ENCODE results near the gene CCPG1. TPM values are rescaled to one million over a fixed set of nuclear protein-coding genes. Genes with fewer than 3 reads are reported as not detected.
"Not testable (repeated sequence)": the region's sequence is repeated elsewhere in the genome, so short reads cannot be mapped to it uniquely, and the experiment has no call there.

CCPG1 gene
- 90.6 TPM for total RNA-seq

DNA sequence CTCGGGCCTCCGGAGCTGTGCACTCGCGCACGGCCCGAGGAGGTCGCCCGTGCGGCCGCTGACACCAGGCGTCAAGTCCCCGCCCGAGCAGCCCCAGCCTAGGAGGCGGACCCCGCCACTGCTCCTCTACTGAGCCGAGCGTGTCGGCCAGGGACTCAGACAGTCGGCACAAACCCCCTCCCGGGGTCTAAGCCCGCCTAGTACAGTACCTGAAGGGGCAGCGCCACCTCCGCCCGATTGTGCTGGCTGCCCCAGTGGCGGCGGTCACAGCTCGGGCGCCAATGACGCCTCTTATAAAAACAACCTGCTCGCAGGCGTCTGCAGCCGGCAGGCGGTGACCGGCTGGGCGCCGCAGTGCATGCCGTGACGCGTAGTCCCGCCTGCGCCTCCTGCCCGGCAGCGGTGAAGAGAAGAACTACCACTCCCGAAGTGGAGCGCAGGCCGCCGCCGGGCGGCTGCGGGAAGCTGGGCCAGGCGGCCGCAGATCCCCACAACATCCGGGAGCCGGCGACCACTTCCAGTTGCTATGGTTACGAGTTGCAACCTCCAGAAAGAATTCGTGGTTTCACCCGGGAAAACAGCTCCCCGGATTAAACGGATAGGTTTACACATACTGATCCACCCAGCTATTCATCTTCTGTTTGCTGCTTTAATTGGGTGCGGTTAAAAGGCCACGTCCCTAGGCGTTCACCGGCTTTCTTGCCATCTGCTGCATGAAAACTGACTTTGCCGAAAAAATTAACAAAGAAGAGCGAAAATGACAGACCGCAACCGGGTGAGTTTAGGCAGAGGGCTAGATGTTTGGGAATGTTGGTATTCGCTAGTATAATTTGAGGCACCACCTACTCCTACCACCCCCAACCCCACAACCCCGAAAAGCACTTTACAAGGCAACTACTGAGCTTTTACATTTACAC, at the start of gene CCPG1, which contains the start of gene PIERCE2:
CCPG1 (minus strand) TSS at position 348 of the 917 bp plus-strand sequence. CDS start 18,935 bp downstream, outside the sequence.
PIERCE2 (plus strand) TSS at position 484 of the 917 bp plus-strand sequence; CDS start at position 758, 274 bp downstream.
- ATAC-seq (peak; percentile 99), DNase-seq (ENCODE audit: low spot score) (peak; percentile 93)
- intact Hi-C loops (cut with DNase I) = no loop called here

DNA sequence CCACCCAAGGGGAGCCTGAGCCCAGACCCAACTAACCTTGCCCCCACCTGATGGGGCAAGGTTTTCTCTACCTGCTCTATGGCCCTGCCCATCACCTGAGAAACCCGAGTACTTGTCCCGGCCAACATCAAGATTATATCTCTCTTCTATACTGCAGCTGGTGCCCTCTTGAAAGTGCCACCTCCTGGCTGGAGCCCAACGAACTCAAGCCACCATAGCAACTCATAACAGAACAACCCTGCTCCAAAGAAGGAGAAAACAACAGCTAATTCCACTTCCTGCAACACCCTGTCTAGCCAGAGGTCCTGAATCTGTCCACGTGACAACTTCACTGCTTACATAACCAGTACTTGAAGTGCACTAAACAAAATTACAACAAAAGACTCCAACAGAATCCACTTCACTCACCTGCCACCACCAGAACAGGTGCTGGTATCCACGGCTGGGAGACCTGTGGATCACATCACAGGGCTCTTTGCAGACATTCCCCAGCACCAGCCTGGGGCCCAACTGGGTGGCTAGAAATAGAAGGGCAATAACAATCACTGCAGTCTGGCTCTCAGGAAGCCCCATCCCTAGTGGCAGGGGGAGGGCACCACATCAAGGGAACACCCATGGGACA, 49.4 kb upstream of the CCPG1 start:
- ATAC-seq = no peak
- intact Hi-C loops (cut with DNase I) = no loop called here
- DNase-seq (ENCODE audit: low spot score) = no peak

DNA sequence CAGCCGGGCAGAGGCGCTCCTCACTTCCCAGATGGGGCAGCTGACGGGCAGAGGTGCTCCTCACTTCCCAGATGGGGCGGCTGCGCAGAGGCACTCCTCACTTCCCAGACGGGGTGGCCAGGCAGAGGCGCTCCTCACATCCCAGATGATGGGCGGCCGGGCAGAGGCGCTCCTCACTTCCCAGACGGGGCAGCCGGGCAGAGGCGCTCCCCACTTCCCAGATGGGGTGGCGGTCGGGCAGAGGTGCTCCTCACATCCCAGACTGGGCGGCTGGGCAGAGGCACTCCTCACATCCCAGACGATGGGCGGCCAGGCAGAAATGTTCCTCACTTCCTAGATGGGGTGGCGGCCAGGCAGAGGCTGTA, 38.9 kb upstream of the CCPG1 start:
- ATAC-seq; intact Hi-C loops (cut with DNase I); DNase-seq (ENCODE audit: low spot score): not testable (repeated sequence)

DNA sequence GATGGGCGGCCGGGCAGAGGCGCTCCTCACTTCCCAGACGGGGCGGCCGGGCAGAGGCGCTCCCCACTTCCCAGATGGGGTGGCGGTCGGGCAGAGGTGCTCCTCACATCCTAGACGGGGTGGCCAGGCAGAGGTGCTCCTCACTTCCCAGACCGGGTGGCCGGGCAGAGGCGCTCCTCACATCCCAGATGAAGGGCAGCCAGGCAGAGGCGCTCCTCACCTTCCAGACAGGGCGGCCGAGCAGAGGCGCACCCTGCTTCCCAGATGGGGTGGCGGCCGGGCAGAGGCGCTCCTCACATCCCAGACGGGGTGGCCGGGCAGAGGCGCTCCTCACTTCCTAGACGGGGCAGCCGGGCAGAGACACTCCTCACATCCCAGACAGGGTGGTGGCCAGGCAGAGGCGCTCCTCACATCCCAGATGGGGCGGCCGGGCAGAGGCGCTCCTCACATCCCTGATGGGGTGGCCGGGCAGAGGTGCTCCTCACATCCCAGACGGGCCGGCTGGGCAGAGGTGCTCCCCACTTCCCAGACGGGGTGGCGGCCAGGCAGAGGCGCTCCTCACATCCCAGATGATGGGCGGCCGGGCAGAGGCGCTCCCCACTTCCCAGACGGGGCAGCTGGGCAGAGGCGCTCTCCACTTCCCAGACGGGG, 38.3 kb upstream of the CCPG1 start:
- ATAC-seq; intact Hi-C loops (cut with DNase I); DNase-seq (ENCODE audit: low spot score): not testable (repeated sequence)

GRCh38 chr15:55445936-55446335, 37.8 kb upstream of the CCPG1 start:
- intact Hi-C loops (cut with DNase I) = not testable (repeated sequence)

DNA sequence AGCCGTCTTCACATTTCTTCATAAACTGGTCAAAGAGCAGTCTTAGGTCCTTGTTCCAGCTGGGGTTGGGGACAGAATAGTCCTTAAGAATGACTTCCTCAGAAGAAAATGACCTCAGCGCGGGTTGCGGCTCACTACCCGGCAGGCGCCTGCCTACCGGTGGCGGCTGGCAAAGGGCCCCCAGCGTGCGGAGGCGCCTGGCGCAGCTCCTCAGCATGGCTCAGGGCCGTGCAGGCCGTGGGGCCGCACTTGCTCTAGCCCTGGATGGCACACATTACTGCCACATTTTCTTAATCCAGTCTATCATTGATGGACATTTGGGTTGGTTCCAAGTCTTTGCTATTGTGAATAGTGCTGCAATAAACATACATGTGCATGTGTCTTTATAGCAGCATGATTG, 35.0 kb upstream of the CCPG1 start:
- intact Hi-C loops (cut with DNase I); ATAC-seq; DNase-seq (ENCODE audit: low spot score): not testable (repeated sequence)

More at GRCh38 chr15:55445936-55446335, 37.8 kb upstream of the CCPG1 start:
- ATAC-seq; DNase-seq (ENCODE audit: low spot score): not testable (repeated sequence)

- intact Hi-C loops (cut with DNase I) = no loop called here
- peak; percentile 67 for ATAC-seq
- no peak for DNase-seq (ENCODE audit: low spot score)
These were observed 27.0 kb upstream of the CCPG1 start for GRCh38 chr15:55434989-55435825.

- intact Hi-C loops (cut with DNase I) = loop anchor here (10.0 kb wide), 1 partner anchor 197 kb away; no protein-coding TSS in a partner anchor
- no peak for DNase-seq (ENCODE audit: low spot score)
- no peak for ATAC-seq
These were observed 13.9 kb upstream of the CCPG1 start for GRCh38 chr15:55422089-55422488.

GRCh38 chr15:55420171-55420866, 12.2 kb upstream of the CCPG1 start:
- DNase-seq (ENCODE audit: low spot score) (no peak), ATAC-seq (no peak)
- intact Hi-C loops (cut with DNase I) = loop anchor here (10.0 kb wide), 1 partner anchor 196 kb away; no protein-coding TSS in a partner anchor

- DNase-seq (ENCODE audit: low spot score); ATAC-seq: not testable (repeated sequence)
- intact Hi-C loops (cut with DNase I) = loop anchor here (5.0 kb wide), 1 partner anchor 1040 kb away; no protein-coding TSS in a partner anchor
These were observed 9.5 kb upstream of the CCPG1 start for GRCh38 chr15:55417678-55418077.

DNA sequence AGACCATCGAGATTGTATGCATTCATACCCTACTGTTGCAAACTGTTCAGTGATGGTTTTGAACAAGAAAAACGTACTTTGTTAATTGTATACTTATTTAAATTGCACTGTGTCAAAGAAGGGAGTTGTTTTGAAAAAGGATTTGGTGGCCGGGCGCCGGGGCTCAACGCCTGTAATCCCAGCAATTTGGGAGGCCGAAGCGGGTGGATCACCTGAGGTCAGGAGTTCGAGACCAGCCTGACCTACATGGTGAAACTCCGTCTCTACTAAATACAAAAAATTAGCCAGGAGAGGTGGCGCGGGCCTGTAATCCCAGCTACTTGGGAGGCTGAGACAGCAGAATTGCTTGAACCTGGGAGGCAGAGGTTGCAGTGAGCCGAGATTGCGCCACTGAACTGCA, 817 bp upstream of the CCPG1 start:
- intact Hi-C loops (cut with DNase I); ATAC-seq: not testable (repeated sequence)

GRCh38 chr15:55407498-55408011, 604 bp downstream of the CCPG1 start:
- ATAC-seq (peak; percentile 1), DNase-seq (ENCODE audit: low spot score) (no peak)
- intact Hi-C loops (cut with DNase I) = no loop called here

More for the DNA sequence above, 817 bp upstream of the CCPG1 start:
- not testable (repeated sequence) for DNase-seq (ENCODE audit: low spot score)

DNA sequence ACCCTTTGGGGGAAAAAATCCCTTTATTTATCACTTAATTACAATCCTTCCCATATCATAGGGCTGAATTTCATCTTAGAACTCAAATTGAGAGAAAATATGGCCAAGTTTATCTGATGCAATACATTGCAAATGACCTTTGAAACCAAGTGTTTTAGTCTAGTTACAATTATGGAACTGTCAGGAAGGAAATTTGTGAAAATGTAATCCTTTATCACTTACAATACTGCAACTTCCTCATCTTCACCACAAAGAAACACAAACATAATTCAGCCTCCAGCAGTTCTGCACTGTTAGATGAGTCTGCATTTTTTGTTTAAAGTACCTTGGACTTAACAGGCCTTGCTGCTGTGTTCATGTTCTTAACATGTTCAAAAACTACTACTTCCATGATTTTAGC, 4.6 kb downstream of the CCPG1 start:
- DNase-seq (ENCODE audit: low spot score) (no peak), ATAC-seq (no peak)
- intact Hi-C loops (cut with DNase I) = no loop called here

DNA sequence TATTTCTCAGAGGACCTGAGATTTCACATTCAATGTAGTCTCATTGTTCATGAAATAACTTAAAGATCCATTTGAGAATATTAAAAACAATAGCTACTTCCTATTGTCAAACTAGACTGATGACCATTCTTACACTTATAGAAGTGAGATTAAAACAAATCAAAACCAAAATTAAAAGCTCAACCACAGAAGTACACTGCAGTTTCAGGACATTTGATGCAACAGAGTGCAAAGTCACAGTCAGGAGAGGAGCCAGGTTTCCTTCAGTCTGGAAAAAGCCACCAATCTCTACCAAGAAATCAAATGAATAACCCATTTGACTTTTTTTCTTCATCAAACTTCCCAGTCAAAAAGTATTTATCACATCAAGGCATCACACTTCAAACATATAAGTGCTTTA, 5.5 kb downstream of the CCPG1 start:
- DNase-seq (ENCODE audit: low spot score) (no peak), ATAC-seq (no peak)
- intact Hi-C loops (cut with DNase I) = no loop called here

DNA sequence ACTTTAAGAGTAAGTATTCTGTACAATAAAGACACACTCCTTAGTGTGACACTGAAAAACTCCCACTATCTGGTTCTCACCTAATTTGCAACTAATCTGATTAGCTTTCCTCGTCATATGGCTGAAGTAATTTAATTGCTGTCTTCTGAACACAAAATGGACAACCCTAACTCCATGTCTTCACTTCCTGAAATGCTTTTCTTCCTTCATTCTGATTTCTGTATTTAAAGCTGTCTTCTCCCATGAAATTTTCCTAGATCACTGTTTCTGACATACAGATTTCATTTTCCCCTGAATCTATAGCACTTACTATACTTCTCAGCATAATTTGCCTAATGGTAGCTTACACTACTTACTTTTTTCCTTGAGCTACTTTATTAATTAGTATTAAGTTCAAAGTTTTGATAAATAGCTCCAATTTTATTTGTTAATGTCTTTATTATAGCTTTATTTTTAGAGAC, 6.3 kb downstream of the CCPG1 start:
- no peak for DNase-seq (ENCODE audit: low spot score)
- intact Hi-C loops (cut with DNase I) = no loop called here
- no peak for ATAC-seq

- DNase-seq (ENCODE audit: low spot score); ATAC-seq; intact Hi-C loops (cut with DNase I): not testable (repeated sequence)
These were observed 8.1 kb downstream of the CCPG1 start for GRCh38 chr15:55400050-55400449.

- ATAC-seq (no peak), DNase-seq (ENCODE audit: low spot score) (no peak)
- intact Hi-C loops (cut with DNase I) = no loop called here
These were observed 9.9 kb downstream of the CCPG1 start for GRCh38 chr15:55398243-55398642.
